Activated T-helper 17 cell treated with anti-CD3 and anti-CD28 coated beads, Interleukin-2, amount 50 U/mL, for 72 hours (primary cell): ENCODE results near the gene USP17L10. TPM values are rescaled to one million over a fixed set of nuclear protein-coding genes. Genes with fewer than 3 reads are reported as not detected.

ENCODE experiments used
- total RNA-seq, 2 donors: library from RNA; stranded (reverse); gene quantifications; one replicate each; pipeline ENCODE4 v1.2.3, GENCODE V29; 2022

USP17L10 gene
- total RNA-seq, 2 donors from 2014 or later, result not detected

Other genes starting within 250 kb of the USP17L10 start
- not detected for gene FAM90A26, start 40.2 kb upstream of the USP17L10 start, total RNA-seq
- not detected for gene USP17L11, start 4.7 kb downstream of the USP17L10 start, total RNA-seq
- gene USP17L12, start 9.5 kb downstream of the USP17L10 start, total RNA-seq, result not detected
- gene USP17L13, start 14.2 kb downstream of the USP17L10 start, total RNA-seq, result not detected
- not detected for gene USP17L15, start 23.7 kb downstream of the USP17L10 start, total RNA-seq
- gene USP17L17, start 33.2 kb downstream of the USP17L10 start, total RNA-seq, result not detected
- gene USP17L18, start 38.0 kb downstream of the USP17L10 start, total RNA-seq, result not detected
- gene USP17L19, start 42.7 kb downstream of the USP17L10 start, total RNA-seq, result not detected
- not detected for gene USP17L20, start 47.5 kb downstream of the USP17L10 start, total RNA-seq
- gene USP17L21, start 52.2 kb downstream of the USP17L10 start, total RNA-seq, result not detected
- not detected for gene USP17L22, start 57.0 kb downstream of the USP17L10 start, total RNA-seq
- not detected for gene USP17L24, start 114.5 kb downstream of the USP17L10 start, total RNA-seq
- not detected for gene USP17L25, start 119.3 kb downstream of the USP17L10 start, total RNA-seq
- not detected for gene USP17L26, start 124.0 kb downstream of the USP17L10 start, total RNA-seq
- not detected for gene USP17L5, start 128.7 kb downstream of the USP17L10 start, total RNA-seq
- gene USP17L27, start 133.5 kb downstream of the USP17L10 start, total RNA-seq, result not detected
- gene USP17L28, start 138.2 kb downstream of the USP17L10 start, total RNA-seq, result not detected
- not detected for gene USP17L29, start 143.0 kb downstream of the USP17L10 start, total RNA-seq
- gene USP17L30, start 152.5 kb downstream of the USP17L10 start, total RNA-seq, result not detected
- not detected for gene DEFB131A, start 233.8 kb downstream of the USP17L10 start, total RNA-seq